ENCODE measurements around the gene TRABD. TPM values are rescaled to one million over a fixed set of nuclear protein-coding genes. Genes with fewer than 3 reads are reported as not detected.

The TRABD gene
- total RNA-seq, 1 donor from 2014 or later = 33.1 TPM

DNA sequence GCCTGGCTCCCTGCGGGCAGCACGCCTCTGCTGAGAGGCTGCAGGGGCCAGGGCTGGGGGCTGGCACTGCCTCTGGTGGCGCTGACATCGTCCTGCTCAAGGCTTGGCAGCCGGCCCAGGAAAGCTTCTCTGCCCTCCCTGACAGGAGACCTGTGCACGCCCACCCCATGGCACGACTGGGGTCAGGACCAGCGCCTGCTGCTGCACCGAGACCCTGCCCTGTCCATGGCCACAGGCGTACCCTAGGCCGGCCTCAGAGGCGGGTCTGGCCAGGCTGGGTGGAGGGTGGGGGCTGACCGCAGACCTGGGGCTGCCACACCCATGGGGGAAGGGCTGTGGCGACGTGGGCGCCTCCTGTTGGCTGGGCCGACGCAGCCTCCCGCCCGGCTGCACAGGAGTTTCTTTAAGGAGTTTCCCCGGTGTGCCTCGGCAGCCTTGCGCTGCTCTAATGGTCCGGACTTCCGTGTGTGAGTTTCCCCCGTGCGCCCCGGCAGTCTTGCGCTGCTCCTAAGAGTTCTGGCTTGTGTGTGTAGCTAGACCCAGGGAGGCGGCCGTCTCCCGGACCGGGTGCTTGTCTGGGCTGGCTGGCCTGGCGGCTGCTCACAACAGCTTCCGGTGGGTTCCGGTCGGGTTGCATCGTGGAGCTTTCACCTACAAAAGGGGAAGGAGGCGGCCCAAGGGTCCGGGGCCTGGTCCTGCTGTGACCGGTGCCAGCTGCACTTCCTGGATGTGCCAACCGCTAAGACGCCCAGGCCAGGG is 4.6 kb downstream of the TRABD start:
- H3K36me3 Mint-ChIP-seq (ENCODE audit: low read depth, unreplicated experiment) = peaks cover 3% of the 10 kb centered on the region
- no peak overlapping the region for H3K27ac Mint-ChIP-seq (ENCODE audit: unreplicated experiment)
- DNase-seq (ENCODE audit: low spot score) = no peak
- H3K9me3 Mint-ChIP-seq (ENCODE audit: unreplicated experiment) = no peaks in the 10 kb centered on the region
- TF ChIP-seq, protein P1, sequence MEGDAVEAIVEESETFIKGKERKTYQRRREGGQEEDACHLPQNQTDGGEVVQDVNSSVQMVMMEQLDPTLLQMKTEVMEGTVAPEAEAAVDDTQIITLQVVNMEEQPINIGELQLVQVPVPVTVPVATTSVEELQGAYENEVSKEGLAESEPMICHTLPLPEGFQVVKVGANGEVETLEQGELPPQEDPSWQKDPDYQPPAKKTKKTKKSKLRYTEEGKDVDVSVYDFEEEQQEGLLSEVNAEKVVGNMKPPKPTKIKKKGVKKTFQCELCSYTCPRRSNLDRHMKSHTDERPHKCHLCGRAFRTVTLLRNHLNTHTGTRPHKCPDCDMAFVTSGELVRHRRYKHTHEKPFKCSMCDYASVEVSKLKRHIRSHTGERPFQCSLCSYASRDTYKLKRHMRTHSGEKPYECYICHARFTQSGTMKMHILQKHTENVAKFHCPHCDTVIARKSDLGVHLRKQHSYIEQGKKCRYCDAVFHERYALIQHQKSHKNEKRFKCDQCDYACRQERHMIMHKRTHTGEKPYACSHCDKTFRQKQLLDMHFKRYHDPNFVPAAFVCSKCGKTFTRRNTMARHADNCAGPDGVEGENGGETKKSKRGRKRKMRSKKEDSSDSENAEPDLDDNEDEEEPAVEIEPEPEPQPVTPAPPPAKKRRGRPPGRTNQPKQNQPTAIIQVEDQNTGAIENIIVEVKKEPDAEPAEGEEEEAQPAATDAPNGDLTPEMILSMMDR (IDR thresholded peaks at IDR 0.05; ENCODE audit: unreplicated experiment) = no peak
- peaks cover 3% of the 10 kb centered on the region for H3K4me1 Mint-ChIP-seq (ENCODE audit: unreplicated experiment)
- H3K4me3 Mint-ChIP-seq (ENCODE audit: unreplicated experiment) = no peak overlapping the region
- peaks cover 10% of the 10 kb centered on the region for H3K27me3 Mint-ChIP-seq (ENCODE audit: unreplicated experiment)

DNA sequence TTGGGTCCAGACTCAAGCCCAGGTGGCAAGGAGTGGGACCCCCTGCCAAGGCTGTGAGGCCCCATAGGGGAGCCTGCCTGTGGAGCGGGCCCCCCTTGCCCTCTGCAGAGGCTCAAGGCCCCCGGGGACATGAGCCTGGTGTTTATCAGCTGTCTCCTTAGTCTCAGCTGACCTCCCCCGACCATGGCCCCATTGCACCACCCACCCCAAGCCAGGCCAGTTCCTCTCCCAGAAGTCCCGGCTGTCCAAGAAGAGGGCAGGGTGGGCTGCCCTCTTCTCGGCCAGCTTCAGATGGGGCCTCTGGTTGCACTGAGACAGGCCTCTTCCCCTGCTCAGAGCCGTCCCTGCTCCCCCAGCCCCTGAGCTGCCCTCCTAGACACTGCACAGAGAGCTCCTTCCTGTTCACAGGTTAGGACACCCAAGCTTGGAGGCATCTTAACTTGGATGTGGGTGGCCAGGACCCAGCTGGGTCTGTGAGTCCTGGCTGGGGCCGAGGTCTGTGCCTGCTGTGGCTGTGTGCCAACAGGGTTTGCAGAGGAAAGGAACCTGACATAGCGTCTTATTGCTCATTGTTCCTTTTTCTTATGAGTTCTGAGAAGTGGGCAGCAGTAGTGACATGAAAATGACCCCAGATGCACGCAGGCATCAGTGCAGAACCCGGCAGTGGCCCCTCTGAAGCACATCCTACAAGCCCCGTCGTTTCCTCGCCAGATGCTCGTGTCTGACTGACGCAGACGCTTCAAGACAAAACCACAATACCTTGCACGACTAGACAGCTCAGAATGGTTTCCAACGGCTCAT is 5.4 kb downstream of the TRABD start:
- Mint-ChIP-seq H3K9me3 (ENCODE audit: unreplicated experiment) (no peaks in the 10 kb centered on the region), H3K4me3 (ENCODE audit: unreplicated experiment) (no peak overlapping the region), H3K27me3 (ENCODE audit: unreplicated experiment) (peaks cover 10% of the 10 kb centered on the region), H3K4me1 (ENCODE audit: unreplicated experiment) (peaks cover 3% of the 10 kb centered on the region), H3K36me3 (ENCODE audit: low read depth, unreplicated experiment) (peaks cover 3% of the 10 kb centered on the region), H3K27ac (ENCODE audit: unreplicated experiment) (no peak overlapping the region)
- DNase-seq (ENCODE audit: low spot score) = no peak
- TF ChIP-seq, protein P1 (IDR thresholded peaks at IDR 0.05; ENCODE audit: unreplicated experiment) = no peak

DNA sequence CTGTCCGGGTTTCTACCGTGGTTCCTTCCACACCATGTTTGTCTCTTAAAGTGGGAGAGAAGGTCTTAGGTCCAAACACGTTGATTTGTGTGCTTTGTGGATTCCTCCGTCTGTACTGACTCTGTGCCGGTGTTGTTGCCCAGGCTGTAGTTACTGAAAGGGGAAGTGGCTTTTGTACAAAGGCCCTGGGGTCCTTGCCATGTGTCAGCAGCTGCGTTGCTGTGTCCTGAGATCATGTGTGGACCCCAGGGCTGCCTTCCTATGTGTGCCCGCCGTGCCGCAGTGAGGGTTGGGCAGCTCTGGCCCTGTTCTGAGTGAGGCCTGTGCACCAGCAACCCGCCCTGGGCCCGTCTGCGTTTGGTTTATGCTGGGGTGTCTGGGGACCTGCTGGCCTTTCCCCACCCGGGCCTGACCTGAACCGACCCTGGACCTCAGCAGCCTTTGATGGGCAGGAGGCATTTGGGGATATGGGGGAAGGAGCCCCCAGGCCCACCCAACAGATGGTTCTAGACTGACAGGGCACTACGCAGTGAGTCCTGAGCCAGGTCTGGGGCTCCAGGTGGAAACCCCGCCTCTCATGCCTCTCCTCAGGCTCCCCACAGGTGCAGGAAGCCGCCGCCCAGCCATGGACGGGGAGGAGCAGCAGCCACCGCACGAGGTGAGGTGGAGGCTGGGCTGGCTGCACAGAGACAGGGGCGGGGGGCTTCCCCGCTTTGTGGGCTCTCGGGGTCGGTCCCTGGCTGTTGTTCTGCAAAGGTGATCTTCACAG is 6.9 kb downstream of the TRABD start:
- Mint-ChIP-seq H3K4me3 (ENCODE audit: unreplicated experiment) (no peak overlapping the region), H3K27me3 (ENCODE audit: unreplicated experiment) (peaks cover 8% of the 10 kb centered on the region), H3K27ac (ENCODE audit: unreplicated experiment) (no peak overlapping the region), H3K36me3 (ENCODE audit: low read depth, unreplicated experiment) (peaks cover 3% of the 10 kb centered on the region), H3K9me3 (ENCODE audit: unreplicated experiment) (no peaks in the 10 kb centered on the region), H3K4me1 (ENCODE audit: unreplicated experiment) (no peaks in the 10 kb centered on the region)
- TF ChIP-seq, protein P1 (IDR thresholded peaks at IDR 0.05; ENCODE audit: unreplicated experiment) = no peak
- no peak for DNase-seq (ENCODE audit: low spot score)

DNA sequence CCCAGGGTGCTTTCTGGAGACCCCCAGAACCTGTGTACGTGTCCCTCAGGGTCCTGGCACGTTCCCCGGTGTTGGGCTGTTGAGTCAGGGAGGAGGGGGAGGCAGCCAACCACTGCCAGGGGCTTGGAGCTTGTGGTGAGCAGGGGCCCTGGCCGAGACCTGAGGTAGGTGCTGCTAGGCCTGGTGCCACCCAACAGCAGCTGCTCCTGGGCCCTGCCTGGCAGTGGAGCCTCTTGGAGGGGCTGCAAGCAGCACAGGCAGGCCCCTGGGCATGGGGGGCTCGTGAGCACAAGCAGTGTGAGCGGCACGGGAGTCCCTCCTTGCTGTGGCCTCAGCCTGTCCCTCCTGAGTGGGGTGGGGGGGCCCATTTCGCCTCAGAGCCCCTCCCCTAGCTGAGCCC is 7.9 kb downstream of the TRABD start:
- Mint-ChIP-seq H3K36me3 (ENCODE audit: low read depth, unreplicated experiment) (peaks cover 3% of the 10 kb centered on the region), H3K27ac (ENCODE audit: unreplicated experiment) (no peak overlapping the region), H3K4me3 (ENCODE audit: unreplicated experiment) (no peak overlapping the region), H3K27me3 (ENCODE audit: unreplicated experiment) (peaks cover 8% of the 10 kb centered on the region), H3K4me1 (ENCODE audit: unreplicated experiment) (no peaks in the 10 kb centered on the region), H3K9me3 (ENCODE audit: unreplicated experiment) (no peaks in the 10 kb centered on the region)
- TF ChIP-seq, protein P1 (IDR thresholded peaks at IDR 0.05; ENCODE audit: unreplicated experiment) = no peak
- no peak for DNase-seq (ENCODE audit: low spot score)

Measured in endothelial cell (in vitro differentiated cells).